Ishikawa (cell line): ENCODE data around the gene CSNK2A2.

ENCODE experiments used
- CEBPB ChIP-seq: IDR thresholded peaks from 2 replicates; pipeline ENCODE4 v1.6.1; 2012
- CREB1 ChIP-seq: IDR thresholded peaks from 2 replicates; pipeline ENCODE4 v1.6.1; 2012; ENCODE audit warnings: low read depth
- EGR1 ChIP-seq: IDR thresholded peaks from 2 replicates; pipeline ENCODE4 v1.6.1; 2012
- EP300 ChIP-seq: IDR thresholded peaks from 2 replicates; pipeline ENCODE4 v1.6.1; 2012; ENCODE audit warnings: borderline replicate concordance
- FOXM1 ChIP-seq: IDR thresholded peaks from 2 replicates; pipeline ENCODE4 v1.6.1; 2012; ENCODE audit warnings: low read depth, borderline replicate concordance
- MAX ChIP-seq: IDR thresholded peaks from 2 replicates; pipeline ENCODE4 v1.6.1; 2012
- NFIC ChIP-seq: IDR thresholded peaks from 2 replicates; pipeline ENCODE4 v1.6.1; 2012
- RAD21 ChIP-seq: IDR thresholded peaks from 2 replicates; pipeline ENCODE4 v1.6.1; 2012; ENCODE audit warnings: low read depth
- REST ChIP-seq: IDR thresholded peaks from 2 replicates; pipeline ENCODE4 v1.6.1; 2012; ENCODE audit warnings: low read depth, mild to moderate bottlenecking
- TAF1 ChIP-seq: IDR thresholded peaks from 2 replicates; pipeline ENCODE4 v1.6.1; 2012; ENCODE audit warnings: low read depth, mild to moderate bottlenecking
- TCF12 ChIP-seq: IDR thresholded peaks from 2 replicates; pipeline ENCODE4 v1.6.1; 2012; ENCODE audit warnings: low read depth
- TEAD4 ChIP-seq: IDR thresholded peaks from 2 replicates; pipeline ENCODE4 v1.6.1; 2012
- USF1 ChIP-seq: IDR thresholded peaks from 2 replicates; pipeline ENCODE4 v1.6.1; 2012
- YY1 ChIP-seq: IDR thresholded peaks from 2 replicates; pipeline ENCODE4 v1.6.1; 2012; ENCODE audit warnings: low read depth
- ZBTB7A ChIP-seq: IDR thresholded peaks from 2 replicates; pipeline ENCODE4 v1.6.1; 2012; ENCODE audit warnings: low read depth

Gene CSNK2A2

DNA sequence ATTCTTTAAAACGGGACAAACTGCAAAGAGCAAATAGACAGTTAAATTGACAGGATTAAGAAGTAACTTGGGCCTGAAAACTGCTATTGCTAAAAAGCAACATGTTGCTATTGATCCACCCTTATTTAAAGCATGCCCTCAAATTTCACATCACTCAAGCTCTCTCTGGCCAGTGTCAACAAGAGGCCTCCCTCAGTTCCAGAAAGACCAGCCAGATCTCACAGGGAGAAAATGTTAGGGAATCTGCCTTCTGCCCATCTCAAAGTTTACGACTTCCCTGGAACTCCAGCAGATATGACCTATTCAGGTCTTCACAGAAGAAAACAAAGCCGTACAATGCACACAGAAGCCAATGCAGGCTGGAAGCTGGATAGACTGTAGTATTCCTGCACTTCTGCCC lies 77.7 kb downstream of the CSNK2A2 start:
- no peak for TF ChIP-seq RAD21

DNA sequence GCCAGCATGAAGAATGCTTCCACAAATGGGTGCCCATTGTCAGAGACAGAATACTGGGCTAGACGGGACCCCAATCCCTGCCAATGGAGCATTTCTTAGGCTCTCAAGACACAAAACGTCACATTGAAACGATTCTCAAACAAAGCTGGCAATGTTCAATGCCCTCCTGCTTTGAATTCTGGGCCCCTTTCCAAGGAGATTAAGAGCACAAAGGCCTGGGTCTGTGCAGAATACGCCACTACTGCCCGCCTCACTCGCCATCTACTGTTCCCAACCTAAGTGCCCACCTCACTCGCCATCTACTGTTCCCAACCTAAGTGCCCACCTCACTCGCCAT lies 78.4 kb downstream of the CSNK2A2 start:
- TF ChIP-seq TEAD4, result no peak

DNA sequence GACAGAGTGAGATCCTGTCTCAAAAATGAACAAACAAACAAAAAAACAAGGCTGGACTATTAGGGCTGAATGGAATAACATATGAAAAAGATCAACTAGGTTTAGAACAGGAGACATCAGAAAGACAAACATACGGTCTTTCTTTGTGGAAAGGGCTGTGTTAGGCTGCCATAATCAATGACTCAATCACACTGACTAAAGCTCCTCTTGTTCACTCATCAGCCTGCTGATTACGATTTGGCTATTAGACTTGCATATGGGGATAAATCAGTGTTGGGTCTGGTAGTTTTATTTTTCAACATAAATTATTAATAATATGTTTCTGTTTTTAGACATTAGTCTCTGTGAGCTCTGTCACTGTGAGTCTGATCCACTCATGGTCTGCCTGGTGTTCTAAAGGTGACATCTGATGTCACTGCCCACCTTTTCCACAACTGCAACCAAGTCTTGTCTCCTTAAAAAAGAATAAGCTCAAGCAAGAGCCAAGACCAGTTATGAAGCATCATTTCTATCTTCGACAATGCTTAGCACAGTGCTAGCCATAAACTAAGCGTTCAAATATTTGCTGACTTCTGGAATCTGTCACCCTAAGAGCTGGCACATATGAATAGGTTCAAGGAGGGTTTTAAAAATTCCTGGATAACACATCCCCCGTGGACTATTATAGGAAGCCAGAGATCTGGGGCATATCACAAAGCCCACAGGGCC lies 79.0 kb downstream of the CSNK2A2 start:
- no peak for TF ChIP-seq ZBTB7A
- no peak for TF ChIP-seq EGR1
- no peak for TF ChIP-seq USF1
- TF ChIP-seq CREB1, result no peak
- TF ChIP-seq EP300, result no peak
- TF ChIP-seq RAD21, result no peak
- no peak for TF ChIP-seq REST
- TF ChIP-seq FOXM1, result no peak
- no peak for TF ChIP-seq NFIC
- no peak for TF ChIP-seq YY1
- TF ChIP-seq CEBPB, result no peak
- no peak for TF ChIP-seq MAX
- no peak for TF ChIP-seq TAF1
- no peak for TF ChIP-seq TCF12
- TF ChIP-seq TEAD4, result no peak

DNA sequence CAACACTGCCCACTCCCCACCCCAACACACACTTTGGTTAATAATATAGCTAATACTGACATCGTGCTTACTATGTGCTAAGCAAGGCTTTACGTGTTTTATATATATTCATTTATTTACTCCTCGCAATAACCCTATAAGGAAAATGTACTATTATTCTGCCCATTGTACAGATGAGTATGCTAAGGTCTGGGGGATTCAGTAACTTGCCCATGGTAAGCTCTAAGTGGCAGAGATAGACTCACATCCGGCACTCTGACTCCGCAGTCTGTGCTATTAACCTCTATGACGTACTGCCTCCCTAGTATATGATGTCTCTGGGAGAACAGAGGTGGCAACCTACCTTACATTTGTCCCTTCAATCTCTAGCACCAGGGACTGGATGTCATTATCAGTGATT lies 81.4 kb downstream of the CSNK2A2 start:
- no peak for TF ChIP-seq USF1
- no peak for TF ChIP-seq TCF12
- TF ChIP-seq YY1, result no peak
- TF ChIP-seq RAD21, result no peak
- TF ChIP-seq EGR1, result no peak
- TF ChIP-seq TAF1, result no peak
- no peak for TF ChIP-seq EP300
- no peak for TF ChIP-seq CEBPB
- no peak for TF ChIP-seq FOXM1
- TF ChIP-seq MAX, result no peak
- TF ChIP-seq CREB1, result no peak

DNA sequence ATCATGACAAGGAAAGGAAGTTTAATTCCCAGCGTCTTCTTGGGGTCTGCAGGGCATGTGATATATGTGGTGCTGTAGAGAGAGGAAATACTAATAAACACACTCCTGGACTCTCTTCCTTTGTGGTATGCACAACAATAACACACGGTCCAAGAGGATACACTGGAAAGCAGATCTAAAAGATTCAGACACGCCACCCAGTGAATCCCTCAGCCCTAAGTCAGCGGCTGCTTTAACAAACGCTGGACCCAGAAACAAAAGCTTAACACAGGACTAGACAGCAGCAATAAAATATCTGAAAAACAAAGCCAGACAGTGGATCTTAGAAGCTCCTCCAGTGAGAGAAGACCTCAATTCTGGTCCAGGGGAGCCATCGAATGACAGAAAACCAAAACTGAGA lies 81.8 kb downstream of the CSNK2A2 start:
- no peak for TF ChIP-seq YY1

DNA sequence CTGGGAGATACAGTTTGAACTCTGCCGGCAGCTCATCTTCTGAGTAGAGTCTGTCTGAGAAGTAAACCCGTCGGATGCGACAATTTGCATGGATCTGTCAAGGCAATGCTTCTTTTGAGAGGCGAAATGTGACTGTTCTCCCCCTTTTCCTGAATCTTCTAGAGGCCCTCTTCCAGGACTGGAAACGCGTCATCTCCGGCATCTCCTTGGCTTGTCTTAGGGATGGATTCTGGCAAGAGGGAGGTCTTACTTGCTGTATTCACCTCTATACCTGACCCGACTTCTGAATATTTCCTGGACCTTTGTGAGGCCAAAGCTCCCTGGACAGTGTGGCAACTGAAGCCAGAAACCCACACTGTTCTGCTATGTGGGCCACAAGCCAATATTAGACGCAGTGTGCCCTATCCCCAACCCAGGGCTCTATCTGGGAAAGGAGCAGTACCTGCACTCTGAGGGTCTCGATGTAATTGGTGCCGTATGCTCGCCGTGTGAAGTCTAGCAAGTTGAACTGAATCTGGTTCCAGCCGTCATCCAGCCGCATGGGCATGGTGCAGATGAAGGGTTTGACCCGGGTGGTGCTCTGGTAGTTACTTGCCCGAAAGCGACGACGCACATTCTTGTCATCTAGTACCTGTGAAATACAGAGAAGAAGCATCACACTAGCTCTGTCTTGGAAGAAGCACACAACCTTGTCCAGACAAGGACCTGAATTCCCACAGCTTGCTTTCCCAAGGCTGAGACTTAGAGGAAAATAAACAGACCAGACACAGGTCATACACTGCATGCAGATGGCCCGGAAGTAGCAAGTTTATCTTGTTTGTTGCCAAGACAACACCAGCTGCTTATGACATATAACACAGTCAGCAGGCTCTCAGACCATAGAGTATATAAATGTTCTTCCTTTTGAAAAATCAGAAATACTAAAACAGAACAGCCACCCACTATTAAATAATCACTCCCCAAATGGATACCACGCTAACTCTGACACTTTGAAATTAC lies 82.8 kb downstream of the CSNK2A2 start:
- TF ChIP-seq TCF12 (no peak), RAD21 (no peak), TAF1 (no peak)

DNA sequence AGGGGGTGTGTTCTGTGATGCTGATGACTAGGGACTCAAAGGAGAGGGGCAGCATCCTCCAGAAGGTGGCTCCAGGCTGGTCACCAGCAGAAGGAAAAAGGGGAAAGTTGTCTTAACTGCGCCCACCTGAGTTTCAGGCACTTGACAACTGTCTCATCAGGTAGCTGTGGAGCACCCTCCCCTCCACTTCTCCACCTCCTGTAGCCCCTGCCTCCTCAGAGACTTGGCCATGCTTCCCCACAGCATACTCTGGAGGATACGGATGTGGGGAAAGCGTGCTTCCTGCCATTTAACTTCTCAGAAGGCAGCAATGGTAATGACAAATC lies 86.6 kb downstream of the CSNK2A2 start:
- TF ChIP-seq NFIC (no peak), MAX (no peak), TAF1 (no peak)

- TF ChIP-seq CEBPB (no peak), YY1 (no peak), USF1 (no peak), CREB1 (no peak), TCF12 (no peak), TEAD4 (no peak), NFIC (no peak), EP300 (no peak), MAX (no peak), FOXM1 (no peak), TAF1 (no peak), REST (no peak), EGR1 (no peak), RAD21 (no peak), ZBTB7A (no peak)
Measured at GRCh38 chr16:58110571-58111301, 87.2 kb downstream of the CSNK2A2 start.
